ENCODE data around the gene DHX35.

The DHX35 gene

DNA sequence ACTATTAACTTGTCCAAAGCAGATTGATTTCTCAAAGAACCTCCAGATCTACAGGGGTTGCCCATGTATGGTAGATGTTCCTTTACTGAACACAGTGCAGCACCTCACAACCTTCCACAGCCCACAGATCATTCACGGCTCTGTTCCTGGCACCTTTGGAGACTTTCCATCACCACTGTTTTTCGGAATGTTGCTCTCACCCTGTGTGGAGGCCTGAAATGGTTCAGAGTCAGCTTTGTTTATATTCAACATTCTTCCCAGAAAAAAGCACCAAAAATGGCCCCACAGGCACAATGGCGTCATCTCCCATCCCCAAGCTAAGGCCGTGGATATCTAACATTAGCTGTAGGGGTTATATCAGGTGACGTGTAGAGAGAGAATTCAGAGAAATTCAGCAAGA, 74.7 kb downstream of the DHX35 start:
- Histone ChIP-seq H3K4me1 (ENCODE audit: insufficient read depth, insufficient read length) (no peaks in the 10 kb centered on the region), H3K4me3 (ENCODE audit: insufficient read length, low read depth) (no peak overlapping the region), H3K9ac (ENCODE audit: insufficient read length, low read depth) (no peak overlapping the region), H3K36me3 (ENCODE audit: insufficient read depth, insufficient read length, low read length) (peaks cover 84% of the 10 kb centered on the region), H3K27me3 (ENCODE audit: insufficient read depth, insufficient read length) (no peaks in the 10 kb centered on the region), H3K9me3 (ENCODE audit: insufficient read depth, low read length) (no peaks in the 10 kb centered on the region)
- TF ChIP-seq YY1 (IDR thresholded peaks at IDR 0.05; ENCODE audit: insufficient read depth, insufficient read length) (no peak), SUZ12 (IDR thresholded peaks at IDR 0.05; ENCODE audit: extremely low read depth, insufficient read depth, insufficient read length) (no peak), ZNF274 (IDR thresholded peaks at IDR 0.05; ENCODE audit: low read depth, low read length) (no peak)
- DNase-seq (ENCODE audit: low read depth, low spot score), result no peak

DNA sequence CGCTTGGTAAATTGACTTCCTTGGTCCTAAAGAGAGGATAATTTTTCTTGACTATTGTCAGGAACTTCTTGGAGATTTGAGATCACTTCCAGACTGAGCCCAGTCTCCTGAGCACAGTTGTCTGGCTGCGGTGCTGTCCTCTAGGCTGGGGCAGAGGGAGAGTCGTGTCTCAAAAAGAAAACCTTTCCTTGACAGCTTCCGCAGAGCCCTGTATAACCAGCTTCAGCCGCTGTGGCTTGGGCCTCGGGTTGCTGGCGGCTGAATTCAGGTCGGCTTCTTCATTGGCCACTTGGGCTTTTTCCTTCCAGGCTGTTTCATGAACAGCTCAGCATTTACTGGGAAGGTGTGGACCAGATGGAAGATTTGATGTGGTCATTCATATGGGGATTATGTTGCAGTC, 75.9 kb downstream of the DHX35 start:
- no peak overlapping the region for H3K9ac ChIP-seq (ENCODE audit: insufficient read length, low read depth)
- H3K4me3 ChIP-seq (ENCODE audit: insufficient read length, low read depth), result no peak overlapping the region
- peaks cover 86% of the 10 kb centered on the region for H3K36me3 ChIP-seq (ENCODE audit: insufficient read depth, insufficient read length, low read length)
- H3K4me1 ChIP-seq (ENCODE audit: insufficient read depth, insufficient read length), result no peaks in the 10 kb centered on the region
- TF ChIP-seq SUZ12 (IDR thresholded peaks at IDR 0.05; ENCODE audit: extremely low read depth, insufficient read depth, insufficient read length), result no peak
- no peak for TF ChIP-seq ZNF274 (IDR thresholded peaks at IDR 0.05; ENCODE audit: low read depth, low read length)
- TF ChIP-seq YY1 (IDR thresholded peaks at IDR 0.05; ENCODE audit: insufficient read depth, insufficient read length), result no peak
- no peaks in the 10 kb centered on the region for H3K9me3 ChIP-seq (ENCODE audit: insufficient read depth, low read length)
- H3K27me3 ChIP-seq (ENCODE audit: insufficient read depth, insufficient read length), result no peaks in the 10 kb centered on the region
- DNase-seq (ENCODE audit: low read depth, low spot score), result no peak

DNA sequence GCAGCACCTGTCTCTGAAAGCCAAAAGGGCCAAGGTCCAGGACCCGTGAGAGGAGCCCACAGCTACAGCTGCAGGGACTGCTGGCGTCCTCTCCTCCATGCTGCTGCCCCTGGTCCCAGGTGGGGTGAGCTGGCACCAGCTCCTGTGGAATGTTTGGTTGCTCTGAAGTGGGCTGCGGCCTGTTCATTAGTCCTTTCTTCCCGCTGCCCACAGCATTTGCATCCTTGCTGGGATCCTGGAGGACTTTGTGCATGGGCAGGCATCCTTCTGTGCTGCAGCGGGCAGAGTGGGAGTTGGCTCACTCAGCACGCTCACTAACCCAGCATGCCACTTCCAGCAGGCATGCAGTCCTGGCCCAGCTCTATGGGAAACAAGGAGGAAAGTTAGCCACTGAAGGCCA, 76.4 kb downstream of the DHX35 start:
- H3K27me3 ChIP-seq (ENCODE audit: insufficient read depth, insufficient read length), result no peaks in the 10 kb centered on the region
- TF ChIP-seq YY1 (IDR thresholded peaks at IDR 0.05; ENCODE audit: insufficient read depth, insufficient read length) (no peak), ZNF274 (IDR thresholded peaks at IDR 0.05; ENCODE audit: low read depth, low read length) (no peak), SUZ12 (IDR thresholded peaks at IDR 0.05; ENCODE audit: extremely low read depth, insufficient read depth, insufficient read length) (no peak)
- H3K4me1 ChIP-seq (ENCODE audit: insufficient read depth, insufficient read length), result no peaks in the 10 kb centered on the region
- peaks cover 84% of the 10 kb centered on the region for H3K36me3 ChIP-seq (ENCODE audit: insufficient read depth, insufficient read length, low read length)
- DNase-seq (ENCODE audit: low read depth, low spot score), result no peak
- H3K4me3 ChIP-seq (ENCODE audit: insufficient read length, low read depth), result no peak overlapping the region
- no peak overlapping the region for H3K9ac ChIP-seq (ENCODE audit: insufficient read length, low read depth)
- no peaks in the 10 kb centered on the region for H3K9me3 ChIP-seq (ENCODE audit: insufficient read depth, low read length)

DNA sequence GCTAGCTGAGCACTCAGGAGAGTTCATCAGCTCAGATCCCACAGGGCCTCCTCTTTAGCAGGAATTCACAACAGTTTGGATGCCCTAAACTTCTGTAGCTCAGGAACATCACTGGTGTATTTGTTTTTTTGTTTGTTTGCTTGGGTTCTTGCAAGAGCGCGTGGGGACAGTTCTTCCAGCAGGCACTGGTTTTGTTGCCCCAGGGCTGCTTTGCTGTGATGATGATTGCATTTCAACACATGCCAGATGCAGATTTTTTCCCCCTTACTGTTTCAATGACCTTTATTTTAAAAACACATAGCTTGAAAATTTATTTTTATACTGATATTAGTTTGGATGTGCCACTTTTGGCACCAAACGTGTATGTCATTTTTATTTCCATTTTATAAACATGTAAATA, 77.1 kb downstream of the DHX35 start:
- TF ChIP-seq SUZ12 (IDR thresholded peaks at IDR 0.05; ENCODE audit: extremely low read depth, insufficient read depth, insufficient read length) (no peak), YY1 (IDR thresholded peaks at IDR 0.05; ENCODE audit: insufficient read depth, insufficient read length) (no peak), ZNF274 (IDR thresholded peaks at IDR 0.05; ENCODE audit: low read depth, low read length) (no peak)
- H3K9me3 ChIP-seq (ENCODE audit: insufficient read depth, low read length), result no peaks in the 10 kb centered on the region
- no peaks in the 10 kb centered on the region for H3K27me3 ChIP-seq (ENCODE audit: insufficient read depth, insufficient read length)
- no peak overlapping the region for H3K4me3 ChIP-seq (ENCODE audit: insufficient read length, low read depth)
- peaks cover 77% of the 10 kb centered on the region for H3K36me3 ChIP-seq (ENCODE audit: insufficient read depth, insufficient read length, low read length)
- no peak for DNase-seq (ENCODE audit: low read depth, low spot score)
- no peaks in the 10 kb centered on the region for H3K4me1 ChIP-seq (ENCODE audit: insufficient read depth, insufficient read length)
- no peak overlapping the region for H3K9ac ChIP-seq (ENCODE audit: insufficient read length, low read depth)

DNA sequence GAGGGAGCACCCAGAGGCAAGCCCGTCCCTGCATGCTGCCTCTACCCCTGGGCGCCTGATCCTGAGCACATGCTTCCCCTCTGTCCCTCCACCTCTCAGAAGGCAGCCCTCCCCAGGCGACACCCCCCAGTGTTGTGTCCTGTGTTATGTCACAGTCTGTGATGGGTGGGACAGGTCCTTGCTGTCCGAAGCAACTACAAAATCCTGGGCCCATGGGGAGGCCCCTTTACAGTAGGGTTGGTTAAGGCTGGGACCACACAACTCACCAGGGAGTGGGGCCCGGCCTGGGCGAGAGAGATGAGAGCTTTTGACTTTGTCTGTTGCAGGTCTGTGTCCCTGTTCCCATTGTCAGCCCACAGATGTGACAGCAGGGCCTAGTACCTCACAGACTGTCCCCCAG, 78.0 kb downstream of the DHX35 start:
- TF ChIP-seq YY1 (IDR thresholded peaks at IDR 0.05; ENCODE audit: insufficient read depth, insufficient read length), result no peak
- TF ChIP-seq ZNF274 (IDR thresholded peaks at IDR 0.05; ENCODE audit: low read depth, low read length), result no peak
- TF ChIP-seq SUZ12 (IDR thresholded peaks at IDR 0.05; ENCODE audit: extremely low read depth, insufficient read depth, insufficient read length), result no peak
- H3K9ac ChIP-seq (ENCODE audit: insufficient read length, low read depth), result no peak overlapping the region
- DNase-seq (ENCODE audit: low read depth, low spot score), result no peak
- H3K4me1 ChIP-seq (ENCODE audit: insufficient read depth, insufficient read length), result no peaks in the 10 kb centered on the region
- H3K36me3 ChIP-seq (ENCODE audit: insufficient read depth, insufficient read length, low read length), result peaks cover 75% of the 10 kb centered on the region
- no peak overlapping the region for H3K4me3 ChIP-seq (ENCODE audit: insufficient read length, low read depth)
- H3K9me3 ChIP-seq (ENCODE audit: insufficient read depth, low read length), result no peaks in the 10 kb centered on the region
- H3K27me3 ChIP-seq (ENCODE audit: insufficient read depth, insufficient read length), result no peaks in the 10 kb centered on the region

DNA sequence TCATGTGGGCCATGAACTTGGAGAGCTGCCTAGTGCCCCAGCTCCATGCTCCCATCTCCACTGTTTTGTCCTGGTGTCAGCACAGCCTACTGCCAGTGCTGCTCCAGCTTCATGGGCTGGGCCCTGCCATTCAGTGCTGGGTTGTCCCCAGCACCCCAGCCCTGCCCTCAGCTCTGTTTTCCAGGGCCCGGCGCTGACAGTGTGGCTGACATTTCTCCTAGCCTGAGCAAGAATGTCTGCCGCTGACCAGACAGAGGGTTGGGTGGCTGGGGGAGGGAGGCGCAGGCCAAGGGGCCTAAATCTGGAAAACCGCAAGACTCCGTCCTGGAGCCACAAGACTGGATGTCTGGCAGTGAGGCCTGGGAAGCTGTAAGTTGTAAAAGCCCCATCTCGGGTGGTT, 78.9 kb downstream of the DHX35 start:
- Histone ChIP-seq H3K9ac (ENCODE audit: insufficient read length, low read depth) (no peak overlapping the region), H3K27me3 (ENCODE audit: insufficient read depth, insufficient read length) (no peaks in the 10 kb centered on the region), H3K9me3 (ENCODE audit: insufficient read depth, low read length) (no peaks in the 10 kb centered on the region), H3K36me3 (ENCODE audit: insufficient read depth, insufficient read length, low read length) (peaks cover 66% of the 10 kb centered on the region), H3K4me1 (ENCODE audit: insufficient read depth, insufficient read length) (no peaks in the 10 kb centered on the region), H3K4me3 (ENCODE audit: insufficient read length, low read depth) (no peak overlapping the region)
- DNase-seq (ENCODE audit: low read depth, low spot score), result no peak
- no peak for TF ChIP-seq SUZ12 (IDR thresholded peaks at IDR 0.05; ENCODE audit: extremely low read depth, insufficient read depth, insufficient read length)
- no peak for TF ChIP-seq ZNF274 (IDR thresholded peaks at IDR 0.05; ENCODE audit: low read depth, low read length)
- no peak for TF ChIP-seq YY1 (IDR thresholded peaks at IDR 0.05; ENCODE audit: insufficient read depth, insufficient read length)

DNA sequence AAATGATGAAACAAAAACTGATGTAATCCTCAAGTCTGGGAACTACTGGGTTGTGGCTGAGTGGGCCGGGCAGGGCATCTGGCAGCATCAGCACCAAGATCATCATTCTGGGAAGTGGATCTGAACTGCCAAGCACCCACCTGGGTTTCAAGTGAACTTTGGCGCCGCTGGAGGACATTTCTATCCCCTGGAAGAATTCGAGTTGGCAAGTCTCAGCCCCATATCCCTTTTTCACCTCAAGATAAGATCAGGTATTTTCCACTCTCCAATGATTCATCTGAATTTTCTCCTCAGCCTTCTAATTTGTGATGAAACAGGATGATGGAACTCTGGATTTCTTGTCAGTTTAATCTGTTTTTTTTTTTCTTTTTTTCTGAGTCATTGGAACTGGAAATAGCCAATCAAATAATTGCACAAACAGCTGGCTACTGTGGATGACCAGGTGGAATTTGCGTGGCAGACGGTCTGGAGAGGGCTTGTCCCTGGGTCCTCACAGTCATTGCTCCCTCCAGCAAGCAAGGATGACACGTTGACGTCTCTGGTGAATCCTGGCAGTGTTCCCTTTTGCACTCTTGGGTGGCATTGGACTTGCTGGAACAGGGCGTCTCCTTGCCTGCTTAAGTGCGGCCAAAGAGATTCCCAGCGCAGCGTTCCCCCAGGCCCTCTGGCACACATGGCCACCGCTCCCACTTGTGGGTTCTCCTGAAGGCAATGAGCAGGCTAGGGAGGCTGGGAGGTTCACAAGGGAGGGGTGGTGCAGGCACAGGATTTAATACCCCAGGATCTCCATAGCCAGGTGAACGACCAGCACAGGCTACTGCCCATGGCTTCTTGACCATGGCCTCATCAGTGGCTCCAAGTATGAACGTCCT, 80.4 kb downstream of the DHX35 start:
- TF ChIP-seq SUZ12 (IDR thresholded peaks at IDR 0.05; ENCODE audit: extremely low read depth, insufficient read depth, insufficient read length), result no peak
- TF ChIP-seq ZNF274 (IDR thresholded peaks at IDR 0.05; ENCODE audit: low read depth, low read length), result no peak
- TF ChIP-seq YY1 (IDR thresholded peaks at IDR 0.05; ENCODE audit: insufficient read depth, insufficient read length), result no peak
- Histone ChIP-seq H3K36me3 (ENCODE audit: insufficient read depth, insufficient read length, low read length) (peaks cover 54% of the 10 kb centered on the region), H3K4me3 (ENCODE audit: insufficient read length, low read depth) (no peak overlapping the region), H3K27me3 (ENCODE audit: insufficient read depth, insufficient read length) (no peaks in the 10 kb centered on the region), H3K9me3 (ENCODE audit: insufficient read depth, low read length) (no peaks in the 10 kb centered on the region), H3K9ac (ENCODE audit: insufficient read length, low read depth) (no peak overlapping the region), H3K4me1 (ENCODE audit: insufficient read depth, insufficient read length) (no peaks in the 10 kb centered on the region)
- no peak for DNase-seq (ENCODE audit: low read depth, low spot score)
